Smooth muscle cell of the coronary artery (primary cell): ENCODE results near the gene ANOS1. TPM values are rescaled to one million over a fixed set of nuclear protein-coding genes. Genes with fewer than 3 reads are reported as not detected.

Experiments
- total RNA-seq: library from RNA; depleted of rRNA; stranded (reverse); fragments of >200 nt; gene quantifications from 2 replicates; pipeline ENCODE4 v1.2.3, GENCODE V29; 2014; ENCODE audit warnings: low replicate concordance

ANOS1 gene
- total RNA-seq = 0.94 and 11.7 TPM in 2 replicates

GRCh38 chrX:8731559-8732395 lies at the start of gene ANOS1:
Gene ANOS1 (minus strand): TSS chrX:8732137. CDS start chrX:8732036, 101 bp downstream.

Other genes starting within 250 kb of the ANOS1 start
- gene FAM9A, start 69.2 kb upstream of the ANOS1 start, total RNA-seq = not detected in 2 replicates